ENCODE results near the gene ADAP1.

GRCh38 chr7:898855-899681, 55.4 kb downstream of the ADAP1 start:
- TF ChIP-seq CTCF (CRISPR knock-in tag; IDR thresholded peaks at IDR 0.05), result no peak
- no peak for TF ChIP-seq KLF11 (CRISPR knock-in tag; IDR thresholded peaks at IDR 0.05)
- no peak for TF ChIP-seq KDM1A (CRISPR knock-in tag; IDR thresholded peaks at IDR 0.05)
- no peak for TF ChIP-seq ZNF10 (CRISPR knock-in tag; IDR thresholded peaks at IDR 0.05; ENCODE audit: borderline replicate concordance, low read depth)
- TF ChIP-seq HOXA7 (CRISPR knock-in tag; IDR thresholded peaks at IDR 0.05), result no peak
- no peak for TF ChIP-seq ZNF24 (IDR thresholded peaks at IDR 0.05)
- TF ChIP-seq POLR2A (IDR thresholded peaks at IDR 0.05; ENCODE audit: insufficient read depth in 1 of 2, low read depth in 2 of 2, low read length in 2 of 2), result no peak
- TF ChIP-seq SIN3A (IDR thresholded peaks at IDR 0.05; ENCODE audit: borderline replicate concordance, low read depth, low read length), result no peak
- no peak for TF ChIP-seq ZNF484 (CRISPR knock-in tag; IDR thresholded peaks at IDR 0.05; ENCODE audit: borderline replicate concordance, low read depth)
- TF ChIP-seq CEBPG (CRISPR knock-in tag; IDR thresholded peaks at IDR 0.05), result no peak
- TF ChIP-seq TAF1 (CRISPR knock-in tag; IDR thresholded peaks at IDR 0.05), result no peak
- TF ChIP-seq NR1H2 (CRISPR knock-in tag; IDR thresholded peaks at IDR 0.05; ENCODE audit: borderline replicate concordance, low read depth), result no peak
- TF ChIP-seq, protein P1, sequence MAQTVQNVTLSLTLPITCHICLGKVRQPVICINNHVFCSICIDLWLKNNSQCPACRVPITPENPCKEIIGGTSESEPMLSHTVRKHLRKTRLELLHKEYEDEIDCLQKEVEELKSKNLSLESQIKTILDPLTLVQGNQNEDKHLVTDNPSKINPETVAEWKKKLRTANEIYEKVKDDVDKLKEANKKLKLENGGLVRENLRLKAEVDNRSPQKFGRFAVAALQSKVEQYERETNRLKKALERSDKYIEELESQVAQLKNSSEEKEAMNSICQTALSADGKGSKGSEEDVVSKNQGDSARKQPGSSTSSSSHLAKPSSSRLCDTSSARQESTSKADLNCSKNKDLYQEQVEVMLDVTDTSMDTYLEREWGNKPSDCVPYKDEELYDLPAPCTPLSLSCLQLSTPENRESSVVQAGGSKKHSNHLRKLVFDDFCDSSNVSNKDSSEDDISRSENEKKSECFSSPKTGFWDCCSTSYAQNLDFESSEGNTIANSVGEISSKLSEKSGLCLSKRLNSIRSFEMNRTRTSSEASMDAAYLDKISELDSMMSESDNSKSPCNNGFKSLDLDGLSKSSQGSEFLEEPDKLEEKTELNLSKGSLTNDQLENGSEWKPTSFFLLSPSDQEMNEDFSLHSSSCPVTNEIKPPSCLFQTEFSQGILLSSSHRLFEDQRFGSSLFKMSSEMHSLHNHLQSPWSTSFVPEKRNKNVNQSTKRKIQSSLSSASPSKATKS (CRISPR knock-in tag; IDR thresholded peaks at IDR 0.05), result no peak
- TF ChIP-seq EZH2 (conservative IDR thresholded peaks at IDR 0.05; ENCODE audit: low read depth, low read length), result no peak
